Lower lobe of right lung (tissue), 2 donors: ENCODE data around the gene DCAF10. TPM values are rescaled to one million over a fixed set of nuclear protein-coding genes. Genes with fewer than 3 reads are reported as not detected.

Source experiments
- ATAC-seq, 2 donors: fragments of 200-7000 bp; cut with Tn5 transposase; one replicate each; pipeline ENCODE4 v1.9.1; 2020 to 2022; ENCODE audit warnings: mild to moderate bottlenecking in 2 of 2, moderate library complexity in 2 of 2
- DNase-seq: peaks from one replicate; pipeline ENCODE4 v3.0.0-alpha.2; 2020
- H3K27ac ChIP-seq: fragments of 200-600 bp; one replicate; pipeline ENCODE4 v1.8.0; 2022
- H3K27me3 ChIP-seq: fragments of 200-600 bp; one replicate; pipeline ENCODE4 v1.8.0; 2022; ENCODE audit warnings: low read depth
- H3K36me3 ChIP-seq: fragments of 200-600 bp; one replicate; pipeline ENCODE4 v1.8.0; 2022; ENCODE audit warnings: mild to moderate bottlenecking
- H3K4me1 ChIP-seq: fragments of 200-600 bp; one replicate; pipeline ENCODE4 v1.8.0; 2022
- H3K4me3 ChIP-seq: fragments of 200-600 bp; one replicate; pipeline ENCODE4 v1.8.0; 2022; ENCODE audit warnings: mild to moderate bottlenecking
- H3K9me3 ChIP-seq: fragments of 200-600 bp; one replicate; pipeline ENCODE4 v1.8.0; 2022
- CTCF ChIP-seq: fragments of 200-600 bp; IDR thresholded peaks from one replicate; pipeline ENCODE4 v1.8.0; 2022; ENCODE audit warnings: antibody characterized with exemption, mild to moderate bottlenecking
- intact Hi-C: fragments of 100-400 bp; cut with DNase I; formaldehyde crosslinking; loops from one replicate; pipeline ENCODE4 v1.11.0; 2022
- total RNA-seq: library from RNA; stranded (reverse); fragmentation: NEBNext Ultra II Directional; extraction: Animal tissue kit (Norgen Biotek cat#: 25700); gene quantifications from one replicate; pipeline ENCODE4 v1.2.1, GENCODE V29; 2021
- donor health status: DM: no; HTN: yes; CAD: no; lungs with severe emphysema.

The DCAF10 gene
- total RNA-seq, 1 donor from 2014 or later: 24.1 TPM

GRCh38 chr9:37775216-37775919 lies 25.2 kb upstream of the DCAF10 start:
- no peak for TF ChIP-seq CTCF

DNA sequence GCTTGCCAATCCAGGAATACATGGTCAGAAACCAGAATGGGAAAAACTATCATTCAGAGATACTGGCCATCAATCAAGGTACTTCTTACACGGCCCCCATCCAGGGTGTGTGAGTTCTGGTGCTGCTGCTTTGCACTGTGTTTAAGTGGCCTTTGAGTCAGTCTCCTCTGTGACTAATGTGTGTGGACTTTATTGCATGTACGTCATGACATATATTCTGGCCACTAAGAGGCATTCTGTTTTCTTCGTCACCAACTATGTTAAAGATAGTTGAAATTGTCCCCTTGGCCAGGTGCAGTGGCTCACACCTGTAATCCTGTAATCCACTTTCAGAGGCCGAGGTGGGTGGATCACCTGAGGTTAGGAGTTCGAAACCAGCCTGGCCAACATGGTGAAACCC lies 24.3 kb upstream of the DCAF10 start:
- H3K36me3 ChIP-seq: peaks cover 97% of the 10 kb centered on the region
- H3K27ac ChIP-seq: no peak overlapping the region
- H3K9me3 ChIP-seq: no peaks in the 10 kb centered on the region
- no peaks in the 10 kb centered on the region for H3K27me3 ChIP-seq
- no peak overlapping the region for H3K4me3 ChIP-seq
- no peak for ATAC-seq
- DNase-seq: no peak
- H3K4me1 ChIP-seq: no peaks in the 10 kb centered on the region
- intact Hi-C loops: no loop called here
- no peak for TF ChIP-seq CTCF

More at GRCh38 chr9:37775216-37775919, 25.2 kb upstream of the DCAF10 start:
- H3K27ac ChIP-seq: no peak overlapping the region
- no peaks in the 10 kb centered on the region for H3K4me1 ChIP-seq
- ATAC-seq (no peak), DNase-seq (no peak)
- intact Hi-C loops: no loop called here
- H3K9me3 ChIP-seq: no peaks in the 10 kb centered on the region
- no peak overlapping the region for H3K4me3 ChIP-seq
- H3K36me3 ChIP-seq: peaks cover 97% of the 10 kb centered on the region
- H3K27me3 ChIP-seq: no peaks in the 10 kb centered on the region

DNA sequence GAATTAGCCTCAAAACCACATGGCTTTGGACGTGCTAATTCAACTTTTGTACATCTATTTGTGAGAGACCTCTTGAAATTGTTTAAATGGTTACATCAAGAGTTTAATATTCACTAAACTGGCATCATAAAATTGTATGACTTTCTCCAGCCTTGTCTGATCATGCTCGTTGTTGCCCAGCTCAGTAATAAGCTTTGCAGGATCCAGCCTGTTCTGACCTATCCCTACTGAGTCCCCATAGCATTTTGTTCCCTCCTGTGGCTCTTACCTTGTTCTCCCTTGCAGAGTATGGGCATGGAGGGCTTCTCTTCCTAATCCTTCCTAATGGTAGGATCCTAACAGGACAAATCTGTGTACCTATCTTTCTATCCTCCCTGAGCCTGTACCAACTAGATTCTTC lies 22.1 kb upstream of the DCAF10 start:
- ATAC-seq: no peak
- intact Hi-C loops: no loop called here
- Histone ChIP-seq H3K27me3 (no peaks in the 10 kb centered on the region), H3K4me3 (no peak overlapping the region), H3K4me1 (peaks cover 6% of the 10 kb centered on the region), H3K9me3 (no peaks in the 10 kb centered on the region), H3K27ac (no peak overlapping the region), H3K36me3 (peaks cover 97% of the 10 kb centered on the region)
- no peak for DNase-seq
- TF ChIP-seq CTCF: no peak

DNA sequence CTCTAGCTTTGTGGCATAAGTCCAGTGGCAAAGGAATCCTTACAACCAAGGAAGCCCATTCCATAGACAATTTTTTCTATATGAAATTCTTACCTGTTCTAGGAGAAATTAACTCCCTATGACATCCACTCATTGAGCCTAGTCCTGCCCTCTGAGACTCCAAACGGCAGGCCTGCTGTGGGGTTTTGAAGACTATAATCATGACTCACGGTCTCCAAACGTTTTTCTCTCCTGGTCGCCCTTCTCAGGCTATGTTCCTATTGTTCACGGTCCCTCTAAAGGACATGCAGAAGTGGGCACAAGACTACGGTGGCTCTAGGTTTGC lies 16.3 kb upstream of the DCAF10 start:
- Histone ChIP-seq H3K36me3 (peaks cover 43% of the 10 kb centered on the region), H3K27ac (peak overlapping the region; percentile 89), H3K9me3 (no peaks in the 10 kb centered on the region), H3K4me3 (peak overlapping the region; percentile 95), H3K27me3 (peaks cover 5% of the 10 kb centered on the region), H3K4me1 (peaks cover 20% of the 10 kb centered on the region)
- TF ChIP-seq CTCF: no peak
- ATAC-seq (no peak), DNase-seq (no peak)
- intact Hi-C loops: no loop called here

DNA sequence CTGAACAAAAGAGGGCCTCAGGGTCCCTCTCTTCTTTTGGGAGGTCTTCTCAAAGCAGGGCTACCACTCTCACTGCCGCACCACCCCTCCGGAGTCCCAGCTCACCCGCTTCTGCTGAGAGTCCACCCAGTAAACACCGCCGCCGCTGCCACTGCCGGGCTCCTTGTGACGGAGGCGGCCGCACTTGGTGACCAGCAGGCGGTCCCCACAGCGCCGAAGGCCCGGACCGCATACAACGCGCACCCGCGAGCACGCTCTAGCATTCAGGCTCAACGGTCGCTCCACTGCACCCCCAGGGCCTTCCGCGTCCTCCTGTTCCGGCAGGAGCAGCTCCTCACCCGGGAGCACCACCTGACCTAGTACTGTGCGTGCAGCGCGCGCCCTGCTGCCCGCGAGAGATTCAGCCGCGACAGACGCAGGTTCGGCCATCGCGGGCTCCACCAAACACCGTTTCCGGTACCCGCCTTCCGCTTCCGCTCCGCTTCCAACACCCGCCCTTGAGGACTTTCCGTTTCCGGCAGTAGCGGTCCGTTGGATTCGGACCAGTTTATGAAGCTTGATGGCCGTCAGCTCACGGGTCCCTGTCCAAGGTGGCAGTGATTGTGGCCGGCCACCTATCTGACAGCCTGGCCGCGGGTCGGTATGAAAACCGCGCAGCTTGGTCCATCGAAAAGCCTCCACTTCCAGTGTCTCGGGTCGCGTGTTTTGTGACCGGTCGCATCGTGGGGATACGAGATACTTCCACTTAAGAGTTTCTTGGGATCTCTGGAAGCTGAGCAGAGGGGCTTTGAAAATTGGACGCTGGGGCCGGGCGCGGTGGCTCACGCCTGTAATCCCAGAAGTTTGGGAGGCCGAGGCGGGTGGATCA lies 15.7 kb upstream of the DCAF10 start, which contains the start of gene EXOSC3:
EXOSC3 (minus strand) TSS at position 449 of the 868 bp plus-strand sequence; CDS start at position 429, 20 bp downstream.
- intact Hi-C loops: no loop called here
- peak; percentile 18 for TF ChIP-seq CTCF
- Histone ChIP-seq H3K36me3 (peaks cover 37% of the 10 kb centered on the region), H3K9me3 (no peaks in the 10 kb centered on the region), H3K27ac (peak within 1 kb of the TSS; percentile 89), H3K27me3 (peaks cover 5% of the 10 kb centered on the region), H3K4me1 (peaks cover 20% of the 10 kb centered on the region), H3K4me3 (peak within 1 kb of the TSS; percentile 95)
- ATAC-seq: peak; percentile 96 to 99
- peak; percentile 94 for DNase-seq
